Fibroblast of skin of right quadriceps (primary cell): ENCODE results near the gene GON7.
"Not testable (repeated sequence)": the region's sequence is repeated elsewhere in the genome, so short reads cannot be mapped to it uniquely, and the experiment has no call there.

Source experiments
- DNase-seq: peaks from one replicate; pipeline ENCODE4 v3.0.0-alpha.2; 2013

GON7 gene, protein sequence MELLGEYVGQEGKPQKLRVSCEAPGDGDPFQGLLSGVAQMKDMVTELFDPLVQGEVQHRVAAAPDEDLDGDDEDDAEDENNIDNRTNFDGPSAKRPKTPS

GRCh38 chr14:93206793-93207467, at the start of gene GON7, which contains the start of gene UBR7:
GON7 (minus strand) TSS chr14:93207065; CDS start chr14:93207037, 28 bp downstream.
UBR7 (plus strand) TSS chr14:93207256; CDS start chr14:93207292, 36 bp downstream.
- DNase-seq = peak; percentile 96

DNA sequence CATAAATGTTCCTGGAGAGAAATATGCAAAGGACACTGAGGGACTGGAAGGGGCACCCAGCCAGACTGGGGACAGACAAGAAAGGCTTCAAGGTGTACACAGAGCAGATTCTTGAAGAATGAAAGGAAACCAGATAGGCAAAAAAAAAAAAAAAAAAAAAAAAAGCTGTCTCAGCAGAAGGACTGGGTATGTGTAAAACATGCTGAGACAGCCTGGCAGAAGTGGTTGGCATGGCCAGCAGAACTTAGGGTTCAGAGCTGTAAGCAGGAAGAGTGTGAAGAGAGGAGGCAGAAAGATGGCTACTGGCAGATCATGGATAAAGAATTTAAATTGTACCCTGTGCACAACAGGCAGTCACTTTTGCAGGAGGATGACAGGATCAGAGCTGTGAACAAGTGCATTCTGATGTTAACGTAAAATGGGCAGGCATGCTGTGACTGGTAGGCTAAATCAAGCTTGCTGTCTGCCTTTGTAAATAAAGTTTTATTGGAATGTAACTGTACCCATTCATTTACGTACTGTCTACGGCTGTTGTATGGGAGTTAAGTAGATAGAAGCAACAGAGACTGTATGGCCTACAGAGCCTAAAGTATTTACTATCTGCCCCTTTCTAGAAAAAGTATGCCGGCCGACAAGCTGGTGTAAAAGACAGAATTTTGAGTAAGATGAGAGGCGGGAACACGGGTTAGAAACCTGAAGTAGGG, 42.4 kb upstream of the GON7 start:
- no peak for DNase-seq

DNA sequence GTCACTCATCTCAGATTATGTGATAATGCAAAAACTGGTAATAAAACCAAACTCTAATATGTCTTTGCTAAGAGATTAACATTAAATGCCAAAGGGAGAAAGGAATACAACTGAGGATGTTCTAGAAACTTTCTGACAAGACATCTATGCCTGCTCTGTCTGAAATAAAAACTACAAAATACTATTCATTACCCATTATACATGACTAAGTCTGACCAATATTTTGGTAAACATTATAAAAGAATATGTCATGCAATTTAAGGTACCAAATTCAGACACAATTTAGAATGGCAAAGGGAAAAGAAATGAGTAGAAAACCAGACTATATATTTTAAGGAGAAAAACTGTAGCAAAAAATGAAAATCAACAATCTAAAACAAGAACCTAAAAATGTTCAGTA, 39.7 kb upstream of the GON7 start:
- no peak for DNase-seq

- DNase-seq = peak; percentile 41
Observed at GRCh38 chr14:93245764-93246420, 39.0 kb upstream of the GON7 start.

DNA sequence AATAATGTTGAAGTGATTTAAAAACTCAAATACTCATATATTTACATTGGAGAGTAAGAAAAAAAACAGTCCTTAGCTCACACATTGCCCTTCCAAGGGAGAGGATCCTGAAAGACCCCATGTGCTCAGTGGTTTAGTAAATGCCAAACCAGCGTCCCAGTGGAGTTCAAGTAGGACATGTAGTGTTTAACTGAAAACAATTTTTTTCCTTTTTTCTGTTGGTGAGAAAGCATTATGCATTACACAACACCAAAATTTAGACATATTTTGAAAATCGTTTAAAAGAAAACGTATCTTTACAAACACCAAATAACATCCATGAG, 33.8 kb upstream of the GON7 start:
- DNase-seq = no peak

- peak; percentile 83 for DNase-seq
Observed at GRCh38 chr14:93239869-93240677, 33.2 kb upstream of the GON7 start.

- peak; percentile 68 for DNase-seq
Observed at GRCh38 chr14:93234798-93235197, 27.9 kb upstream of the GON7 start.

GRCh38 chr14:93233078-93233477, 26.2 kb upstream of the GON7 start:
- not testable (repeated sequence) for DNase-seq

DNA sequence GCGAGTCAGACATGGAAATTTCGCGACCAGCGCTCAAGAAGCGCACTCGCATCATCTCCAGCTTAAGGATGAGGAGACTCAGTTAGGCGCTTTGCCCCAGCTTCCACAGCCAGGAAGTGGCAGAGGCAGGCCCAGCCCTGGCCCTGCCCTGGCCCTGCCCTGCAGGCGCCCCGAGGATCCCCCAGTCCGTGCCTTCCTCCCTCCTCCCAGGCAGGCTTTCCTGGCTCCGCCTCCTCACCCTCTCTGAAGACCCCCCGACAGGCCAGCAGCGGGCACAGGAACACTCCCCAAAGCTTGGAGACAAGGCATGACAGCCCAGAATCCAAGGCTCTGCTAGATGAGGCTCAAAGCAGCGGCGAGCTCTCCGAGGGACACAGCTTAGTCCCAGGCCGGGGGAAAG, 25.3 kb upstream of the GON7 start:
- DNase-seq = no peak

GRCh38 chr14:93231129-93231979, 24.5 kb upstream of the GON7 start:
- DNase-seq = peak; percentile 24

DNA sequence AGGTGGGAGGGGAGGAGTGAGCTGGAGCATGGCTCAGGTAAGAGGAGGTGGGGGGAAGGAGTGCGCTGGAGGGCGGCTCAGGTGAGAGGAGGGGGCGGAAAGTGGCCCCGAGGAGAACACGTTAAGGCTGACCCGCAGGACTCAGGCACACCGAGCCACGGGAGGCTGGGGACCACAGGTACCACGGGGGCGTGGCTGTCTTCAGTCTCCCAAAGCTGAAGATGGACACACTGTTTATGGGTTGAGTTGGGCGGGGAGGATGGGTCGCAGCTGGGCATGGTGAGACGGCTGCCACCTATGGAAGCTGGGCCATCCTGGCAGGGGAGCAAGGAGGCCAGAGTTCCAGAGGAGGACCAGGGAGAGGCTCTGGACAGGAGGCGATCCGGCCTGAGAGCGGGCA, 23.7 kb upstream of the GON7 start:
- DNase-seq = no peak

DNA sequence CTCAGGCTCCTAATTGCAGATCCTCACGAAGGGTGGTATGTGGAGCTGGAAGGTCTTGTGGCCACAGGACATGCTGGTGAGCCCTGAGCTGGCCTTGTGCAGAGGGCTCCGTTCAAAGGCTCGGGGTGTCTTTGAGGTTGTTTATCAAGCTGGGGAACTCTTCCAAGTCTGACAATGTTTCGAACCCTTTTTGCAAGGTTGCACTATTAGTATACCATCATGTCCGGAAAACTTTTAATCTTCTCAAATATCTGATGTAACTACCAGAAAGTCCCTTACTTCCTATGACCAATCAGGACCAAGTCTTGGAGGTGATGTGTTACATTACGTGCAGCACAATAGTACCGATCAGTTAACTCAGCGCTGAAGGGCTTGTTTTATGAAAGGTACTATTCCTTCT, 21.7 kb upstream of the GON7 start:
- no peak for DNase-seq

- DNase-seq = no peak
Observed at GRCh38 chr14:93223565-93223964, 16.7 kb upstream of the GON7 start.

DNA sequence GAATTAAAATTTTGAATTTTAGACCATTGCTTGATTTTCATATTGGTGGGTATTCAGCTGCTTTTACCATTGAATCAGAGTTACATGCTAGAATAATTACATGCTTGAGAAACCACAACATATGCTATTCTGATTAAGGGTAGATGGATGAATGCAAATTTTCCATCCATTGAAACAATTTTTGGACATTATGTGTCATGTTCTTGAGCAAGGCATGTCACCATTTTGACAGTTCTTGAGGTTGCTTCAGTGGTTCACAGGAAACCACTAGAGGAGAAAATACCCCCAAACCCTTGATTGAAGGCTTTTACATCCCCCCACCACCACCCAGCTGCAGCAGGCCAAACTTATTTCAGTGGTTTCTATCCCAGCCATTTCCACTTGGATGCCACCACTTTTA, 13.6 kb upstream of the GON7 start:
- no peak for DNase-seq

GRCh38 chr14:93219103-93219726, 12.3 kb upstream of the GON7 start:
- peak; percentile 42 for DNase-seq

- no peak for DNase-seq
Observed at GRCh38 chr14:93214598-93214997, 7.7 kb upstream of the GON7 start.

DNA sequence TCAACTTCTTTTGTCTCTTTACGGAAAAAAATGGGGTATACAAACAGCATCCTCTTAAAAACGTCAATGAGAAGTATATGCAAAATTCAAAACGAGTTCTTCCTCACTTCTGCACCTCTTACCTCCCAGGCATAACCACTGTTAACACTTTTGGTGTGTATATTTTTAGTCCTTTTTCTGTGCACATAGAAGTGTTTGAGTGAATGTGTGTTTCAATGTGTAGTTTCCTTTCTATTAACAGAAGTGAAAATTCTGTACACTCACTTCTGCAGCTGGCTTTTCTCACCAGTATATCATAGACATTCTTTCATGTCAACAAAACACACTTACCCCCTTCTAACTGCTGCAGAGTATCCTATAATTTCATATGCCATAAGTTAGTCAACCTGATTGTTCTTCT, 5.6 kb upstream of the GON7 start:
- DNase-seq = no peak

DNA sequence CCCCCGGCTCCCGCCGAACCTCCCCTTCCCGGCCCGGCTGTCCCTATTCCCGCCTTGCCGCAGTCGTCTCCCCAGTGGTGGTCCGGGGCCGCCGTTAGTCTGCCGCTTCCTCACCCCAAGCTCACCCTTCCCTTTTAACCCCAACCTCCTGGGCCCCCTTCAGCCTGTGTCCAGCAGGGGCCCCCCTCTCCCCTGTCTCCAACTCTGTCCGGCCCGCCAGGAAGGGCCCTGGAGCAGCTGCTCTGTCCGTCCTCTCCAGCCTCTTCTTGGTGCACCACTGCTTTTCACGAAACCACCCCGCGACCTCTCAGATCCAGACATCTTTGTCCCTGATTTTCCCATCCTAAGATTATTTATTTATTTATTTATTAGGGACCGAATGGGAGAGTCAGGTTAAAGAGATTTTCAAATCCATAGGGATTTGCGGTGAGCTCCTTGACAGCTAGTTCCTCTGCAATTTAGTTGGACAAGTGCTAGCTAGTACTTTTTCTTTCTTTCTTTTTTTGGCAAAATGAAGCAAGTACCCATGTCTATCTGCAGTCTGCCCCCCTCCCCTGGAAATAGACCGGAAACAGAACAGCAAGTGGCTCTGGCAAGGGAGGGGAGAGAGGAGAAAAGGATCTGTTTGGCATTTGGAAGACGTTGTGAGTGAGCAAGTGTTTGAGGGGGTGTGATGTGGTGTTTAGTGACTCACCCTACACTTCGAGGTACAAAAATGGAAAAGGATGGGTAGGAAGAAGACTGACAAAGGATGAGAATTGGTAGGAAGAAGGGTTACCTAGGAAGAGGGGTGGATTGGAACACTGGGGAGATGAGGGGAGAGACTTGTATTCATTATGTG, 823 bp upstream of the GON7 start:
- peak; percentile 51 for DNase-seq

- no peak for DNase-seq
Observed at GRCh38 chr14:93201155-93201704, 5.6 kb downstream of the GON7 start.

DNA sequence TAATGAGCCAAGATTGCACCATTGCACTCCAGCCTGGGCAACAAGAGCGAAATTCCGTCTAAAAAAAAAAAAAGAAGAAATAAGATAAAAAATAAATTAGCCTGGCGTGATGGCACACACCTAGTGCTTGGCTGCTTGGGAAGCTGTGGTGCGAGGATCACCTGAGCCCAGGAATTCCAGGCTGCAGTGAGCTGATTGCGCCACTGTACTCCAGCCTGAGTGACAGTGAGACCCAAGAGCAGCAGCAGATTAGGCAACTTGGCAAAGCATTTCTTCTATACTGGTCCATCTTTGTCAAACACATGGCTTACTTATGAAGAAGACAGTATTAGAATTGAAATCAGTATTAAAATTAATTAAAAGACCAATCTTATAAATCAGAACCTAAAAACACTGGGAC, 6.3 kb downstream of the GON7 start:
- no peak for DNase-seq
